HL-60 (cell line): ENCODE measurements around the gene KCNK7.

ENCODE experiments used
- CTCF ChIP-seq: IDR thresholded peaks from one replicate; pipeline ENCODE4 v1.5.1; 2011; ENCODE audit warnings: low read length, control low read depth, inconsistent platforms; ENCODE audit not compliant: insufficient read depth
- SPI1 ChIP-seq: IDR thresholded peaks from 2 replicates; pipeline ENCODE4 v1.6.1; 2012; ENCODE audit warnings: low read depth, mild to moderate bottlenecking, borderline replicate concordance

- TF ChIP-seq CTCF (no peak), SPI1 (no peak)
Observed at GRCh38 chr11:65621460-65621859, 25.9 kb upstream of the KCNK7 start.
